OCI-LY1 (cell line): ENCODE data around the gene ARID3C.

ENCODE experiments used
- H2AFZ ChIP-seq: fragments of 200-600 bp; sonication (generic), shearing (Covaris generic); 2 replicates; pipeline ENCODE4 v1.6.0; 2014; ENCODE audit warnings: antibody characterized with exemption, mild to moderate bottlenecking, low read length
- H3F3A ChIP-seq: fragments of 200-600 bp; sonication (generic), shearing (Covaris generic); 2 replicates; pipeline ENCODE4 v1.6.0; 2014; ENCODE audit warnings: mild to moderate bottlenecking, antibody characterized with exemption, low read length, moderate library complexity; ENCODE audit not compliant: insufficient read depth
- H3K27ac ChIP-seq: fragments of 200-600 bp; sonication (generic); 2 replicates; pipeline ENCODE4 v1.5.1; 2014; ENCODE audit warnings: low read length, mixed run types, mild to moderate bottlenecking, low read depth; ENCODE audit not compliant: poor library complexity, severe bottlenecking
- H3K27me3 ChIP-seq: fragments of 200-600 bp; sonication (generic); 2 replicates; pipeline ENCODE4 v1.6.0; 2014; ENCODE audit warnings: antibody characterized with exemption, mild to moderate bottlenecking, low read length, moderate library complexity; ENCODE audit not compliant: insufficient read depth
- H3K36me3 ChIP-seq: fragments of 200-600 bp; sonication (generic); 2 replicates; pipeline ENCODE4 v1.6.1; 2014; ENCODE audit warnings: mild to moderate bottlenecking, antibody characterized with exemption, low read length, moderate library complexity, mixed read lengths; ENCODE audit not compliant: insufficient read depth
- H3K4me1 ChIP-seq: fragments of 200-600 bp; sonication (generic); 2 replicates; pipeline ENCODE4 v1.5.1; 2014; ENCODE audit warnings: mild to moderate bottlenecking, low read length, moderate library complexity; ENCODE audit not compliant: insufficient read depth, severe bottlenecking
- H3K4me2 ChIP-seq: fragments of 200-600 bp; sonication (generic), shearing (Covaris generic); 2 replicates; pipeline ENCODE4 v1.6.1; 2014; ENCODE audit warnings: low read length
- H3K4me3 ChIP-seq: fragments of 200-600 bp; sonication (generic); 2 replicates; pipeline ENCODE4 v1.5.1; 2014; ENCODE audit warnings: low read length, low read depth, mild to moderate bottlenecking, mixed read lengths; ENCODE audit not compliant: poor library complexity, severe bottlenecking
- H3K79me2 ChIP-seq: fragments of 200-600 bp; shearing (Covaris generic); 2 replicates; pipeline ENCODE4 v1.6.1; 2016; ENCODE audit warnings: mixed run types, low read length, mixed read lengths; ENCODE audit not compliant: insufficient read depth
- H3K9ac ChIP-seq: fragments of 200-600 bp; sonication (generic), shearing (Covaris generic); 2 replicates; pipeline ENCODE4 v1.6.1; 2014; ENCODE audit warnings: mild to moderate bottlenecking, low read length, mixed read lengths
- H3K9me2 ChIP-seq: fragments of 200-600 bp; sonication (generic), shearing (Covaris generic); 2 replicates; pipeline ENCODE4 v1.6.1; 2014; ENCODE audit warnings: low read depth, mild to moderate bottlenecking, low read length, mixed read lengths
- H3K9me3 ChIP-seq: fragments of 200-600 bp; shearing (Covaris generic); 2 replicates; pipeline ENCODE4 v1.6.1; 2014; ENCODE audit warnings: low read length, mixed read lengths
- H4K20me1 ChIP-seq: fragments of 200-600 bp; sonication (generic), shearing (Covaris generic); 2 replicates; pipeline ENCODE4 v1.6.0; 2016; ENCODE audit warnings: mild to moderate bottlenecking, low read length; ENCODE audit not compliant: insufficient read depth
- EZH2 ChIP-seq: fragments of 200-600 bp; sonication (generic), shearing (Covaris generic); IDR thresholded peaks from 2 replicates; pipeline ENCODE4 v1.8.0; 2017; ENCODE audit warnings: borderline replicate concordance, mixed run types, mild to moderate bottlenecking, antibody characterized with exemption, low read length, moderate library complexity, mixed read lengths
- TF ChIP-seq, protein P1 (sequence below): fragments of 200-600 bp; sonication (generic), shearing (Covaris generic); IDR thresholded peaks from 2 replicates; pipeline ENCODE4 v1.5.1; 2017; ENCODE audit warnings: mild to moderate bottlenecking, antibody characterized with exemption, low read length, moderate library complexity, mixed read lengths

ARID3C gene

GRCh38 chr9:34635556-34635955 is 6.7 kb upstream of the ARID3C start:
- H3K27ac ChIP-seq, result no peak overlapping the region
- peak overlapping the region; percentile 16; the same call in 1 of the 2 replicates for H3K9ac ChIP-seq
- no peak overlapping the region for H2AFZ ChIP-seq
- peaks cover 17% of the 10 kb centered on the region for H3K36me3 ChIP-seq
- H3K4me2 ChIP-seq, result peak overlapping the region; percentile 67
- H3K79me2 ChIP-seq, result peaks cover 13% of the 10 kb centered on the region; the same call in 1 of the 2 replicates
- H4K20me1 ChIP-seq, result no peaks in the 10 kb centered on the region
- H3K9me2 ChIP-seq, result no peaks in the 10 kb centered on the region
- H3K4me1 ChIP-seq, result peaks cover 24% of the 10 kb centered on the region
- peaks cover 4% of the 10 kb centered on the region; the same call in 1 of the 2 replicates for H3K27me3 ChIP-seq
- H3K9me3 ChIP-seq, result no peaks in the 10 kb centered on the region
- no peaks in the 10 kb centered on the region for H3F3A ChIP-seq
- H3K4me3 ChIP-seq, result peak overlapping the region; percentile 92
- TF ChIP-seq EZH2, result no peak
- TF ChIP-seq, protein P1, sequence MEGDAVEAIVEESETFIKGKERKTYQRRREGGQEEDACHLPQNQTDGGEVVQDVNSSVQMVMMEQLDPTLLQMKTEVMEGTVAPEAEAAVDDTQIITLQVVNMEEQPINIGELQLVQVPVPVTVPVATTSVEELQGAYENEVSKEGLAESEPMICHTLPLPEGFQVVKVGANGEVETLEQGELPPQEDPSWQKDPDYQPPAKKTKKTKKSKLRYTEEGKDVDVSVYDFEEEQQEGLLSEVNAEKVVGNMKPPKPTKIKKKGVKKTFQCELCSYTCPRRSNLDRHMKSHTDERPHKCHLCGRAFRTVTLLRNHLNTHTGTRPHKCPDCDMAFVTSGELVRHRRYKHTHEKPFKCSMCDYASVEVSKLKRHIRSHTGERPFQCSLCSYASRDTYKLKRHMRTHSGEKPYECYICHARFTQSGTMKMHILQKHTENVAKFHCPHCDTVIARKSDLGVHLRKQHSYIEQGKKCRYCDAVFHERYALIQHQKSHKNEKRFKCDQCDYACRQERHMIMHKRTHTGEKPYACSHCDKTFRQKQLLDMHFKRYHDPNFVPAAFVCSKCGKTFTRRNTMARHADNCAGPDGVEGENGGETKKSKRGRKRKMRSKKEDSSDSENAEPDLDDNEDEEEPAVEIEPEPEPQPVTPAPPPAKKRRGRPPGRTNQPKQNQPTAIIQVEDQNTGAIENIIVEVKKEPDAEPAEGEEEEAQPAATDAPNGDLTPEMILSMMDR, result no peak

- TF ChIP-seq, protein P1, result no peak
- TF ChIP-seq EZH2, result no peak
- Histone ChIP-seq H3F3A (no peaks in the 10 kb centered on the region), H4K20me1 (no peaks in the 10 kb centered on the region)
These were observed 5.8 kb upstream of the ARID3C start for GRCh38 chr9:34634551-34635248.

GRCh38 chr9:34633851-34634550 is 5.1 kb upstream of the ARID3C start:
- H3K4me3 ChIP-seq, result no peak overlapping the region
- H3K9me3 ChIP-seq, result no peaks in the 10 kb centered on the region
- no peaks in the 10 kb centered on the region for H3F3A ChIP-seq
- H3K9ac ChIP-seq, result no peak overlapping the region
- H3K27me3 ChIP-seq, result peaks cover 10% of the 10 kb centered on the region; the same call in 1 of the 2 replicates
- H3K4me2 ChIP-seq, result no peak overlapping the region
- no peak overlapping the region for H2AFZ ChIP-seq
- H4K20me1 ChIP-seq, result no peaks in the 10 kb centered on the region
- H3K27ac ChIP-seq, result no peak overlapping the region
- peaks cover 29% of the 10 kb centered on the region for H3K4me1 ChIP-seq
- peaks cover 17% of the 10 kb centered on the region for H3K36me3 ChIP-seq
- H3K9me2 ChIP-seq, result no peaks in the 10 kb centered on the region
- peaks cover 13% of the 10 kb centered on the region; the same call in 1 of the 2 replicates for H3K79me2 ChIP-seq
- no peak for TF ChIP-seq EZH2
- TF ChIP-seq, protein P1, result peak; percentile 92

More at GRCh38 chr9:34634551-34635248, 5.8 kb upstream of the ARID3C start:
- Histone ChIP-seq H3K4me1 (peaks cover 24% of the 10 kb centered on the region), H3K4me3 (no peak overlapping the region), H2AFZ (no peak overlapping the region), H3K79me2 (peaks cover 13% of the 10 kb centered on the region; the same call in 1 of the 2 replicates), H3K36me3 (peaks cover 17% of the 10 kb centered on the region), H3K27me3 (peaks cover 5% of the 10 kb centered on the region; the same call in 1 of the 2 replicates), H3K4me2 (no peak overlapping the region), H3K9me2 (no peaks in the 10 kb centered on the region), H3K9me3 (no peaks in the 10 kb centered on the region), H3K9ac (no peak overlapping the region), H3K27ac (no peak overlapping the region)
